Measurements from ENCODE around the gene ST3GAL4.

- TF ChIP-seq CTCF (IDR thresholded peaks at IDR 0.05) = no peak
- no peak for TF ChIP-seq POLR2A (IDR thresholded peaks at IDR 0.05)
- no peak for TF ChIP-seq EP300 (IDR thresholded peaks at IDR 0.05)
Measured at GRCh38 chr11:126457817-126458216, 102.3 kb downstream of the ST3GAL4 start.
